ENCODE results near the gene BEND5.

DNA sequence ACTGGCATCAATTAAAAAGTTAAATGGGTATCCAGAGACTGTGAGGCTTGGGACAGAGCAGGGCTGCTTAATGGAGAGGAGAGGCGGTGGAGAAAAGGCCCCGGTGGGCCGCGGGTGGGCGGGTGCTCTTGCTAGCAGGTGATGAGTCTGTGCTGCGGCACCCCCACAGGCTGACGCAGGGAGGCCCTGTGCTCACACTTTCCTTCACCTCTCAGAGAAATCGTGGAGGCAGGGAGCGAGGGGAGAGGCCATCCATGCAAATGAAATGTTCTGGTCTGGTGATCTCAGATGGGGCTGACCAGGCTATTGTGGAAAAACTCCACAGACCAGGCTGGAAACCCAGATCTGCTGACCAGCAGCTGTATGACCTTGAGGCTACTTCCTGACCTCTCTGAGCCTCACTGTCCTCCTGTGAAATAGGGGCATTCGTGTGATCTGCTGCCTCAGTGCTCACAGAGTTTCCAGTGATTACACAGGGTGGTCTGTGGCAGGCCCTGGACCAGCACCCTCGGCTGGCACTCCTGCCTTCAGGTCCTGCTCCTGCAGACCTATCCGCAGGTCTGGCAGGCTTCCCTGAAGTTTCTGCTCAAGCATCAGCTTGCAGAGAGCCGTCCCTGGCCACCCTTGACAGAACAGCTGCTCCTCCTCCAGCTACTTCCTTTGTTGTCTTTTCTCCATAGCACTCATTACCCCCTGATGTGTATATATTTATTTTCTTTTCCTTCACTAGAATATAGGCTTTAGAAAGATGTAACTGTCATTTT, 89.2 kb downstream of the BEND5 start:
- TF ChIP-seq YY1 (IDR thresholded peaks at IDR 0.05) (no peak), RAD21 (IDR thresholded peaks at IDR 0.05) (no peak), EGR1 (IDR thresholded peaks at IDR 0.05; ENCODE audit: low read depth in 2 of 2) (no peak), TAF1 (conservative IDR thresholded peaks at IDR 0.05) (no peak), SP1 (IDR thresholded peaks at IDR 0.05) (no peak)
- TF ChIP-seq, protein P1, sequence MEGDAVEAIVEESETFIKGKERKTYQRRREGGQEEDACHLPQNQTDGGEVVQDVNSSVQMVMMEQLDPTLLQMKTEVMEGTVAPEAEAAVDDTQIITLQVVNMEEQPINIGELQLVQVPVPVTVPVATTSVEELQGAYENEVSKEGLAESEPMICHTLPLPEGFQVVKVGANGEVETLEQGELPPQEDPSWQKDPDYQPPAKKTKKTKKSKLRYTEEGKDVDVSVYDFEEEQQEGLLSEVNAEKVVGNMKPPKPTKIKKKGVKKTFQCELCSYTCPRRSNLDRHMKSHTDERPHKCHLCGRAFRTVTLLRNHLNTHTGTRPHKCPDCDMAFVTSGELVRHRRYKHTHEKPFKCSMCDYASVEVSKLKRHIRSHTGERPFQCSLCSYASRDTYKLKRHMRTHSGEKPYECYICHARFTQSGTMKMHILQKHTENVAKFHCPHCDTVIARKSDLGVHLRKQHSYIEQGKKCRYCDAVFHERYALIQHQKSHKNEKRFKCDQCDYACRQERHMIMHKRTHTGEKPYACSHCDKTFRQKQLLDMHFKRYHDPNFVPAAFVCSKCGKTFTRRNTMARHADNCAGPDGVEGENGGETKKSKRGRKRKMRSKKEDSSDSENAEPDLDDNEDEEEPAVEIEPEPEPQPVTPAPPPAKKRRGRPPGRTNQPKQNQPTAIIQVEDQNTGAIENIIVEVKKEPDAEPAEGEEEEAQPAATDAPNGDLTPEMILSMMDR (IDR thresholded peaks at IDR 0.05; ENCODE audit: low read depth, low read length, missing input control) = no peak
- TF ChIP-seq, protein P2, sequence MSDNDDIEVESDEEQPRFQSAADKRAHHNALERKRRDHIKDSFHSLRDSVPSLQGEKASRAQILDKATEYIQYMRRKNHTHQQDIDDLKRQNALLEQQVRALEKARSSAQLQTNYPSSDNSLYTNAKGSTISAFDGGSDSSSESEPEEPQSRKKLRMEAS (IDR thresholded peaks at IDR 0.05) = no peak
- TF ChIP-seq, protein P3, sequence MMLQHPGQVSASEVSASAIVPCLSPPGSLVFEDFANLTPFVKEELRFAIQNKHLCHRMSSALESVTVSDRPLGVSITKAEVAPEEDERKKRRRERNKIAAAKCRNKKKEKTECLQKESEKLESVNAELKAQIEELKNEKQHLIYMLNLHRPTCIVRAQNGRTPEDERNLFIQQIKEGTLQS (IDR thresholded peaks at IDR 0.05) = no peak
